BE2C (cell line): Measurements from ENCODE around the gene PSMD13.

Source experiments
- DNase-seq: peaks from one replicate; pipeline ENCODE4 v3.0.0-alpha.2; 2020
- H3K27me3 ChIP-seq: fragments of 250-450 bp; sonication (Bioruptor Pico); 2 replicates; pipeline ENCODE4 v1.5.1; 2020; ENCODE audit warnings: mild to moderate bottlenecking
- H3K36me3 ChIP-seq: fragments of 250-450 bp; sonication (Bioruptor Pico); 2 replicates; pipeline ENCODE4 v1.5.1; 2020; ENCODE audit warnings: mild to moderate bottlenecking
- H3K4me1 ChIP-seq: fragments of 250-450 bp; sonication (Bioruptor Pico); 2 replicates; pipeline ENCODE4 v1.5.1; 2020
- H3K4me3 ChIP-seq: 2 replicates; pipeline ENCODE4 v1.5.1; 2011; ENCODE audit warnings: low read depth, low read length
- H3K9me3 ChIP-seq: fragments of 250-450 bp; sonication (Bioruptor Pico); 2 replicates; pipeline ENCODE4 v1.5.1; 2020
- TF ChIP-seq, protein P1 (sequence below): IDR thresholded peaks from 2 replicates; pipeline ENCODE4 v1.5.1; 2012; ENCODE audit warnings: mild to moderate bottlenecking, low read depth, low read length

PSMD13 gene

DNA sequence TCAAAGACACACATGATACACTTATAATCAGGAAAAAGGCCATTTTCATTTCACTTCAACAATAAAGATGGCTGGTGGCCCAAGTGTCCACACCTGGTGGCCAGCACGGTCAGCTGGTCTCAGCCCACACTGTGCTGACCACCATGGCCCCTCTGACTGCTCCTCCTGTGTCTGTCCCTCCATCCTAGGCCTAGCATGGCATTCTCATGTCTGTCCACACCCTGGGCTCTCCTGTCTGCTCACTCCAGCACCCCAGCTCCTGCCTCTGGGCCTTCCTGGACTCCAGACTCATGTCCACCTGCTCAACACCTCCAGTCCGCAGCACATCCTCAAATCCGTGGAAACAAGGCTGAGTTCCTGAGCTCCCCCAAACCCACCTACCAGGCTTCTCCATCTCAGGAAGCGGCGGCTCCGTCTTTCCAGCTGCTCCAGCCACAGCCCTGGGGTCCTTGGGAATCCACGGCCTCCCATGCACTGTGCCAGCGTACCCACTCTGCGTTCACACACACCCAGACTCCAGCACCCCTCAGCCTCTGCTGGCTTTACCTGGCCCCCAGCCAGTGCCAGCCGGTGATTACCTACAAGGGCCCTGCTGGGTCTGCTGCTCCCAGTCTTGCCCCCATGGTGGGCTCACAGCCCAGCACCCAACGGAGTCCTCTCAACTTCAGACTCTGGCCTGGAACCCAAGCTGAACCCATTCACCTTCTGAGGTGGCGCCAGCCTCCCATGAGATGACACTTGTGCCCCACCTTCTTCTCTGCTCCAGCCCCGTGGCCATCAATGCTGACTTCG, 14.6 kb upstream of the PSMD13 start:
- DNase-seq, result no peak
- Histone ChIP-seq H3K4me1 (no peaks in the 10 kb centered on the region), H3K4me3 (no peak overlapping the region), H3K9me3 (no peaks in the 10 kb centered on the region), H3K27me3 (no peaks in the 10 kb centered on the region), H3K36me3 (no peaks in the 10 kb centered on the region)
- TF ChIP-seq, protein P1, sequence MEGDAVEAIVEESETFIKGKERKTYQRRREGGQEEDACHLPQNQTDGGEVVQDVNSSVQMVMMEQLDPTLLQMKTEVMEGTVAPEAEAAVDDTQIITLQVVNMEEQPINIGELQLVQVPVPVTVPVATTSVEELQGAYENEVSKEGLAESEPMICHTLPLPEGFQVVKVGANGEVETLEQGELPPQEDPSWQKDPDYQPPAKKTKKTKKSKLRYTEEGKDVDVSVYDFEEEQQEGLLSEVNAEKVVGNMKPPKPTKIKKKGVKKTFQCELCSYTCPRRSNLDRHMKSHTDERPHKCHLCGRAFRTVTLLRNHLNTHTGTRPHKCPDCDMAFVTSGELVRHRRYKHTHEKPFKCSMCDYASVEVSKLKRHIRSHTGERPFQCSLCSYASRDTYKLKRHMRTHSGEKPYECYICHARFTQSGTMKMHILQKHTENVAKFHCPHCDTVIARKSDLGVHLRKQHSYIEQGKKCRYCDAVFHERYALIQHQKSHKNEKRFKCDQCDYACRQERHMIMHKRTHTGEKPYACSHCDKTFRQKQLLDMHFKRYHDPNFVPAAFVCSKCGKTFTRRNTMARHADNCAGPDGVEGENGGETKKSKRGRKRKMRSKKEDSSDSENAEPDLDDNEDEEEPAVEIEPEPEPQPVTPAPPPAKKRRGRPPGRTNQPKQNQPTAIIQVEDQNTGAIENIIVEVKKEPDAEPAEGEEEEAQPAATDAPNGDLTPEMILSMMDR, result no peak

DNA sequence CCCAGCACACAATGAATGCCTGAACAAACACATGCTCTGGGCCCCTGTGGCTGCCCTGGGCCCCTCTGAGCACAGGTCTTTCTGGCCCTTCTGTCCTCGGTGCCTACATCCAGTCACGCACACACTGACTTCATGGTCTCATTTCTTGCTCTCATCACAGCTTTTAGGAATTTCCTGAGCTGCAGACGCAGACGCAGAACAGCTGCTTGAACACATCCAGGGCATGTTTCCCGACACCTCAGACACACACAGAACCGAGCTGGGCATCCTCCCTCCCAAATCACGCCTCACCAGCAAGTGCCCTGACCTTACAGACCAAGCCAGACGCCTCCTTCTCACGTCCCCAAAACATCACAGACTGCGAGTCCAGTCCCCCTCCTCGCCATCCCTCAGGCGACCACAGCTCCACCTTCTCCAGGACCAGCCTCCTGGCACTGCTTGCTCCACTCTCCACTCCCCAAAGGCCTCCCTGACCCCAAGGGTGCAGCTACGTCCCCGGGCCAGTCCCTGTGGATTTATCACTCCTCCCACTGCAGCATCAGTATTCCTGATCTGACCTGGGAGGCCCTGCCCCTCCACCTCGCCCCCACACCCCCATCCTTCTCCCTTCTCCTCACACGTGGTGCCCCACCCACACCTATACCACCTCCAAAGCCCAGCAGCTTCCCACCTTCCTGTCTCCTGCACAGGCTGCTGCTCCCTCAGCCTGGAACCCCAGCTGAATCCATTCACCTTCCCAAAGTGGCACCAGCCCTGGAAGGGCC, 13.6 kb upstream of the PSMD13 start:
- no peaks in the 10 kb centered on the region for H3K9me3 ChIP-seq
- no peak overlapping the region for H3K4me3 ChIP-seq
- no peak for DNase-seq
- no peaks in the 10 kb centered on the region for H3K36me3 ChIP-seq
- no peaks in the 10 kb centered on the region for H3K27me3 ChIP-seq
- TF ChIP-seq, protein P1, result no peak
- H3K4me1 ChIP-seq, result no peaks in the 10 kb centered on the region

DNA sequence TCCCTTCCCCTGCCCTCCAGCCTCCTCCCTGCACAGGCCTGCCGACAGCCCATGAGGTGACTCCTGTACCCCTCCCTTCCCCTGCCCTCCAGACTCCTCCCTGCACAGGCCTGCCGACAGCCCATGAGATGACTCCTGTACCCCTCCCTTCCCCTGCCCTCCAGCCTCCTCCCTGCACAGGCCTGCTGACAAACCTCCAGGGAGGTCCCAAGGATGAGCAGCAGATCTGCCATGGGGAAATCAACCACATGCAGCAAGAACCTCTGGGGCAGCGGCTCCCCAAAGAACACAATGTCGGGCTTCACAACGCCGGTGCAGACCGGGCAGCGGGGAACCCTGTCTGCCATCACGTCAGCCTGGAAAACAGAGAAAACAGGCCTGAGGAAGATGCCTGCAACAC, 12.9 kb upstream of the PSMD13 start:
- Histone ChIP-seq H3K27me3 (no peaks in the 10 kb centered on the region), H3K9me3 (no peaks in the 10 kb centered on the region), H3K4me3 (no peak overlapping the region), H3K4me1 (no peaks in the 10 kb centered on the region), H3K36me3 (no peaks in the 10 kb centered on the region)
- DNase-seq, result no peak
- TF ChIP-seq, protein P1, result no peak

DNA sequence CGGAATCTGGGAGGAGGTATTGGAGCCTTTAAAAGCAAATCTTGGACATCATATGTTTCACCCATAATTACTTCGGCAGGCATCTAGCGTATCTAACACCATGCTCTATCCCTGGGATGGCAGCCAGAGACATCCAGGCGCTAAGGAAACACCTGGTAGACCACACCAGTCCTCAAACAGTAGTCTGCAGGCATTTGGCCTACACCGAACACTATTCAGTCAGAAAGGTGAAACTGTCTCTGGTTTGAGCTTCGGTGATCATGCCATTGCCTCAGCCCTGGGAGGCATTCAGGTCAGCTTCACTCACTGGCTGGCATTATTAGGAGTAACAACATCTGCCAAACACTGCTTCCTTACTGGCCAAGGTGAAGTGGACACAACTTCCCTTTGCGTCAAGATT, 12.4 kb upstream of the PSMD13 start:
- Histone ChIP-seq H3K27me3 (no peaks in the 10 kb centered on the region), H3K4me3 (no peak overlapping the region), H3K4me1 (no peaks in the 10 kb centered on the region), H3K36me3 (no peaks in the 10 kb centered on the region), H3K9me3 (no peaks in the 10 kb centered on the region)
- no peak for DNase-seq
- TF ChIP-seq, protein P1, result no peak

DNA sequence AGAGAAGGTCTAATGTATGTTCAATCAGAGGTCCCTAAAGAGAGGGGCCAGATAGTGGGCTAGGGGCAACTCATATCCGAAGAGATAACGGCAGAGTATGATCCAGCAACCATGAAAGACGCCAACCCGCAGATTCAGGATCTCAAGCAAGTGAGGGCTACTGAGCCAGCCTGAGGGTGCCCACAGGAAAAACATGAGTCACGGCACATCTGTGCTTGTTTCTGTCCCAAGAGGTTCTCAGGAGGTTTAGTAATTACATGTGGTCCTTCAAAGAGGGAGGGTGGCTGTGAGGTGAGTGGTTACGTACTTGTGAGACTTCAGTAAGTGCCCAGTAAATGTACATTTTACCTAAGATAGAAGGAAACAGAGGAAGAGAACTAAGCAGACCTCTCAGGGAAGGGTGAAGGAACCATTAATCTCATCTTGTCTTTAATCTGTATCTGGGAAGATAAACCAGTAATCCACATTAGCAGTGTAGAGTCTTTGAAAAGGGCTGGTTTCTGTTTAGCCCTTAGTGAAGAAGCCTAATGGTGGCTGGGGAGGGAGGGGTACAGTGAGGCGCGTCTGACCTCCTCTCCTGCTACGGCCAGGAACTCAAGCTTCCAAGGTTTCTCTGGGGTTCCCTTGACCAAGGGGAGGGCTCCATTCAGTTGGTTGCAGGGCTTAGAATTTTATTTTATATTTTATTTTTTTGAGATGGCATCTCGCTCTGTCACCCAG, 10.9 kb upstream of the PSMD13 start:
- Histone ChIP-seq H3K27me3 (no peaks in the 10 kb centered on the region), H3K4me3 (no peak overlapping the region), H3K9me3 (no peaks in the 10 kb centered on the region), H3K36me3 (no peaks in the 10 kb centered on the region), H3K4me1 (no peaks in the 10 kb centered on the region)
- TF ChIP-seq, protein P1, result no peak
- DNase-seq, result no peak
